GM12874 (cell line): Measurements from ENCODE around the gene TMEM9B.

Experiments used
- TF ChIP-seq, protein P1 (sequence below): IDR thresholded peaks from 2 replicates; pipeline ENCODE4 v1.5.1; 2011; ENCODE audit warnings: low read depth, mild to moderate bottlenecking, control low read depth, low read length, moderate library complexity; ENCODE audit not compliant: insufficient read depth

Gene TMEM9B

DNA sequence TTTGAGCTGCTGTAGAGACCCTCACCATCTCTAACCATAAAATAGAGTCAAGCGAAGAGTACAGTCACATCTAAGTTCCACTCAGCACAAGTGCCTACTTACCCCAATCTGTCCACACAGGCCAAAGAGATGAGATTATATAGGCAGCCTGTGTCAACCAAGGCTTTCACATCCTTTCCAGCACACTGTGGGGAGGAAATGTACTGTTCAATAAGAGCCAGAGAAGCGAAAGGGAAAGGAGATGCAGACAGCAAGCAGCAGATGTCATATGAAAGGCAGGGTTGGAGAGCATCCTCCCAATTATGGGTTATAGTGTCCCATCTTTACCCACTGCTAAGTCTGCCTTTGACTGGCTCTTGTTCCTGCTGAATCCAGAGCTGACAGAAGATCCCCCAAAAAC, 23.2 kb upstream of the TMEM9B start:
- TF ChIP-seq, protein P1, sequence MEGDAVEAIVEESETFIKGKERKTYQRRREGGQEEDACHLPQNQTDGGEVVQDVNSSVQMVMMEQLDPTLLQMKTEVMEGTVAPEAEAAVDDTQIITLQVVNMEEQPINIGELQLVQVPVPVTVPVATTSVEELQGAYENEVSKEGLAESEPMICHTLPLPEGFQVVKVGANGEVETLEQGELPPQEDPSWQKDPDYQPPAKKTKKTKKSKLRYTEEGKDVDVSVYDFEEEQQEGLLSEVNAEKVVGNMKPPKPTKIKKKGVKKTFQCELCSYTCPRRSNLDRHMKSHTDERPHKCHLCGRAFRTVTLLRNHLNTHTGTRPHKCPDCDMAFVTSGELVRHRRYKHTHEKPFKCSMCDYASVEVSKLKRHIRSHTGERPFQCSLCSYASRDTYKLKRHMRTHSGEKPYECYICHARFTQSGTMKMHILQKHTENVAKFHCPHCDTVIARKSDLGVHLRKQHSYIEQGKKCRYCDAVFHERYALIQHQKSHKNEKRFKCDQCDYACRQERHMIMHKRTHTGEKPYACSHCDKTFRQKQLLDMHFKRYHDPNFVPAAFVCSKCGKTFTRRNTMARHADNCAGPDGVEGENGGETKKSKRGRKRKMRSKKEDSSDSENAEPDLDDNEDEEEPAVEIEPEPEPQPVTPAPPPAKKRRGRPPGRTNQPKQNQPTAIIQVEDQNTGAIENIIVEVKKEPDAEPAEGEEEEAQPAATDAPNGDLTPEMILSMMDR: no peak

DNA sequence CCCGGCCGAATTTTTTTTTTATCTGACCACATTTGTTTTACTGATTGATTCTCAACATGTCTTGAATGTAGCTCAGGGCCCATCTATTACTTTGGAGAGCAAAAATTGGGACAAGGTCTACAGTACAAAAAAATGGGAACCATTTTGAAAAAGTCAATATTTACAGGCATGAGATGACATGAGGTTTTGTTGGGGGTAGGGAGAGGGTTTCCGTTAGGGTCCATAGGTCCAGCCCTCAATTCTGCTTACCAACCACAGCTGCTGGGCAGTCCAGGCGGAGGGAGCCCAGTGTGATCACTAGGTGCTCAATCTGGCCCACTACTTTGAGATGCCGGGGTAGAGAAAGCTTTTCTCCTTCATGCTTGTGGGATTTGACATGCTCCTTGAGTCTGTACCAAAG, 21.2 kb upstream of the TMEM9B start:
- TF ChIP-seq, protein P1: no peak

DNA sequence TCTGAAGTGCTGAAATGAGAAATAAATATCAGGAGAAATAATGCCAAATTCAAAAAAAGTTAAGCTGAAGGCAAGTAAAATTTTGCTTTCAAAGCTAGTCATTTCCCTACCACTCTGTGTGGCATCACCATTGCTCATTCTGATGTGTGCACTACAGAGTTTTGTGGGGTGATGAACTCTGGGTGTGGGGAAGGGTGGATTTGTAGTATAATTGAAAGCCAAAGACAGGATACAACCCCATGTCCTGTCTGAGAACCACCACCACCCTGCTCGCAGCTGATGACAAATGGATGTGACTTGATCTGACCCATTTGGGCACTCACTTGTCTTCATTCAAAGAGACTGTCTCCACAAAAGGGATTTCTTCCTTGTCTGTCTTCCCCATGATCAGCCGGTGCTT, 19.3 kb upstream of the TMEM9B start:
- TF ChIP-seq, protein P1: no peak

DNA sequence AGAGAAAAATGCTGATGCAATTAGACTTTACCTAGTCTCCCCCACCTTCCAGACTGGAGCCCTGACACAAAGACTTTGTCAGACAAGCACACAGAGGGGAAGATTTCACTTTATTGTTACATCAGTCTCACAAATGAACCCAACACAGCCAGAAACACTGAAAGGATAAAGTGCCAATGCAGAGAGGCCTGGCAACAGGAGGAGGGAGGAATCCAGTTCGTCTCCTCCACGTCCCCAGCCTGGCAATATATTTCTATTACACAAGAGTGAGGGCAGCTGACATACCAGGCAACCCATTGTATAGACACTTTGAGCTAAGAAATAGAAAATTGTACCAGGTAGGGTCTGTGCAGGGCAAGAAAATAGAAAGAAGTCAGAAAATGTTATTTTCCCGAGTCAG, 16.2 kb upstream of the TMEM9B start:
- TF ChIP-seq, protein P1: no peak

DNA sequence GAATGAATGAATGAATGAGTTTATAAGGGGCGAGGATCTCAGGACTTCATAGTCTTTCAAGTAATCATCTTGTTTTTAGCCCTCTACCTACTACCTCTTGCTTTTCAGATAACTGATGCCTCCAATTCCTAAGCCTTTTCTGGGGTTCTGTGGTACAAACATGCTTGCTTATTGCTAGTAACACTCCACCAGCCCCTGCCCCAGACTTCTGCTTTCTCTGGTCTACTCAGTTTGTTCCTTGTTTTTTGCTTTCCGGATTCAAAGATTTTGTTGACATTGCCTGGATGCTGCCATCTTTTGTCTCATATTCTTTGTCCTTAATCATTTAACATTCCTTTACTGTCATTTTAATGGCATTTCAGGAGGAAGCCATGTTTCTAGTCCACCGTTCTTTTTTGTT, 8.9 kb upstream of the TMEM9B start:
- TF ChIP-seq, protein P1: no peak

DNA sequence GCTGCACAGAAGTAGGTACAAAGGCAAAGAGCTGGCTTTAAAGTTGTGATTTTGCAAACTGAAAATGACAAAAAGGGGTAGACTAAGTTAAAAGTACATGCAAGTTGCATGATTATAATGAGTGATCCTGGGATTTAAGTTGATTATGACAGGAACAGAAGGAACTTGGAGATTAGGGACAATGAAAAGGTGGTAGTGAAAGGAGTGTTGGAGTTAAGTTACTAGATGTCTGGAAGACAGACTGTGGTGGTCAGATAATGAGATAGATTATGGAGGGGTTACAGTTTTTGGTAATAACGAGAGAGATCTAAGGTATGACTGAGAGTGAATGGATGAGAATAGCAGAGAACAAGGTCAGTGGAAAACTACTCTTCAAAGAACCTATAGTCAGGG, 7.7 kb upstream of the TMEM9B start:
- TF ChIP-seq, protein P1: no peak

DNA sequence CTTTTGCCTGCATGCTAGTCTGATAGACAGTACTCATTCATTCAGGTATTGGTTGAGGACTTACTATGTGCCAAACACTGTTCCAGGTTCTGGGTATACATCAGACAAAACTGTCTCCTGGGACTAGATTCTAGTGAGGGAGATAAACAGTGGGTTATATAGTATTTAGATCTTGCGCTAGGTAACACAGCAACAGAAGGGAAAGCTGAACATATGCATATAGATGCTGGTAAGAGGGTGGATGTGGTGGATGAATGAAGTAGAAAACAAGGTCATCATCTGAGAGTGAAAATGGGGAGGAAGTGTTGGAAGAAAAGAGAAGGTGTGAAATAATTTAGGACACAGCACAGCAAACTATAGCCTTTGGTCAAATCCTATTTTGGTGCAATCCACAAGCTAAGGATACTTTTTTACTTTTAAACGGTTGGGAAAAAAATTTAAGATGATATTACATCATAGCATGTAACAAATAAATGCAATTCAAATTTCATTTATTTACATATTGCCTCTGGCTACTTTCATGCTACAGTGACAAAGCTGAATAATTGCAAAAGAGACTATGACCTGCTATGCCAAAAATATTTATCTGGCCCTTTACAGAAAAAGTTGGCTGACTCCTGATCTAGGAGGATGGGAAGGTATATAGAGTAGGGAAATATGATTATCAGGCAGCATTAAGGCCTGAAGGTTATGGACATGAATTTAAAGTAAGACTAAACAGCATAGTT, 7.1 kb upstream of the TMEM9B start:
- TF ChIP-seq, protein P1: no peak
